B cell (primary cell): ENCODE measurements around the gene ADAMTS16. TPM values are rescaled to one million over a fixed set of nuclear protein-coding genes. Genes with fewer than 3 reads are reported as not detected.

Source experiments
- ATAC-seq: fragments of 200-7000 bp; cut with Tn5 transposase; one replicate; pipeline ENCODE4 v1.10.0; 2021; ENCODE audit warnings: low read depth, mild to moderate bottlenecking, moderate number of reproducible peaks, moderate library complexity
- CTCF ChIA-PET: fragments of 350-600 bp; sonication (Branson Sonifier 250); formaldehyde crosslinking; loops from one replicate; lab custom pipeline; 2021; ENCODE audit warnings: antibody characterized with exemption, inconsistent platforms; lab: Charles Lee
- POLR2A ChIA-PET: fragments of 350-600 bp; sonication (Branson Sonifier 250); formaldehyde crosslinking; loops from one replicate; lab custom pipeline; 2021; ENCODE audit warnings: antibody characterized with exemption; lab: Charles Lee
- DNase-seq: peaks from one replicate; pipeline ENCODE4 v3.0.0; 2013
- H2AFZ ChIP-seq: 2 replicates; pipeline ENCODE4 v1.6.1; 2012; ENCODE audit warnings: mild to moderate bottlenecking, low read depth, low read length; ENCODE audit not compliant: insufficient read depth, poor library complexity, severe bottlenecking
- H3K27ac ChIP-seq, 2 donors: 1 replicate in 1 of 2; 2 replicates in 1 of 2; pipeline ENCODE4 v1.5.1; 2012 to 2013; ENCODE audit warnings: low read length in 2 of 2, mild to moderate bottlenecking in 2 of 2, moderate library complexity in 1 of 2
- H3K27me3 ChIP-seq, 4 experiments: fragments of 200-600 bp in 1 of 4; sonication (generic) in 1 of 4; replicated peaks in 1 of 4; 1 replicate in 2 of 4; 2 replicates in 2 of 4; pipeline versions ENCODE4 v1.6.1 to v1.7.0; 2013 to 2016; ENCODE audit warnings: low read length in 3 of 4, mild to moderate bottlenecking in 2 of 4, mixed read lengths in 1 of 4, moderate library complexity in 1 of 4; ENCODE audit not compliant: insufficient read depth in 4 of 4, control insufficient read depth in 3 of 4; ENCODE audit errors: control extremely low read depth in 1 of 4
- H3K36me3 ChIP-seq, 2 experiments: replicated peaks in 1 of 2; 1 replicate in 1 of 2; 2 replicates in 1 of 2; pipeline versions ENCODE4 v1.6.1 to v1.7.1; 2013; ENCODE audit warnings: low read length in 1 of 2; ENCODE audit not compliant: insufficient read depth in 2 of 2, control insufficient read depth in 1 of 2; ENCODE audit errors: control extremely low read depth in 1 of 2, extremely low read depth in 1 of 2
- H3K4me1 ChIP-seq, 2 donors: fragments of 200-600 bp in 1 of 2; sonication (generic) in 1 of 2; 1 replicate in 1 of 2; 2 replicates in 1 of 2; pipeline versions ENCODE4 v1.5.1 to v1.6.1; 2013 to 2017; ENCODE audit warnings: low read length in 2 of 2; ENCODE audit not compliant: control insufficient read depth in 2 of 2, insufficient read depth in 2 of 2
- H3K4me2 ChIP-seq: replicated peaks from 2 replicates; pipeline ENCODE3; 2012; ENCODE audit warnings: mild to moderate bottlenecking, low read depth, low read length; ENCODE audit not compliant: poor library complexity, severe bottlenecking
- H3K4me3 ChIP-seq, 5 experiments: fragments of 200-600 bp in 1 of 5; sonication (generic) in 1 of 5; 1 replicate in 3 of 5; 2 replicates in 2 of 5; pipeline versions ENCODE4 v1.5.1 to v1.7.0; 2011 to 2016; ENCODE audit warnings: low read length in 4 of 5, mild to moderate bottlenecking in 4 of 5, low read depth in 2 of 5, control low read depth in 1 of 5, moderate library complexity in 1 of 5; ENCODE audit not compliant: insufficient read depth in 1 of 5; ENCODE audit errors: control extremely low read depth in 1 of 5, extremely low read depth in 1 of 5
- H3K79me2 ChIP-seq: fragments of 200-600 bp; sonication (generic); one replicate; pipeline ENCODE4 v1.6.0; 2016; ENCODE audit warnings: low read length; ENCODE audit not compliant: control insufficient read depth, insufficient read depth
- H3K9ac ChIP-seq: fragments of 200-600 bp; sonication (generic); 2 replicates; pipeline ENCODE4 v1.6.1; 2017; ENCODE audit warnings: mild to moderate bottlenecking, low read length, moderate library complexity
- H3K9me3 ChIP-seq, 3 donors: one replicate each; pipeline versions ENCODE4 v1.6.1 to v1.7.1; 2013; ENCODE audit warnings: low read length in 2 of 3; ENCODE audit not compliant: control insufficient read depth in 2 of 3, insufficient read depth in 1 of 3; ENCODE audit errors: control extremely low read depth in 1 of 3
- H4K20me1 ChIP-seq: 2 replicates; pipeline ENCODE4 v1.6.0; 2012; ENCODE audit warnings: mild to moderate bottlenecking, low read length; ENCODE audit not compliant: insufficient read depth, control insufficient read depth, poor library complexity, severe bottlenecking
- H3K27ac Mint-ChIP-seq: one replicate; pipeline ENCODE4 v1.8.0; 2021; ENCODE audit warnings: mixed read lengths
- H3K27me3 Mint-ChIP-seq: one replicate; pipeline ENCODE4 v1.8.0; 2021; ENCODE audit warnings: mixed read lengths
- H3K4me1 Mint-ChIP-seq: one replicate; pipeline ENCODE4 v1.8.0; 2021; ENCODE audit warnings: mixed read lengths
- H3K4me3 Mint-ChIP-seq: one replicate; pipeline ENCODE4 v1.8.0; 2021; ENCODE audit warnings: mixed read lengths
- H3K9me3 Mint-ChIP-seq: one replicate; pipeline ENCODE4 v1.8.0; 2022; ENCODE audit warnings: mixed read lengths; ENCODE audit not compliant: insufficient read depth
- CTCF ChIP-seq: fragments of 200-600 bp; IDR thresholded peaks from one replicate; pipeline ENCODE4 v1.8.0; 2022; ENCODE audit warnings: antibody characterized with exemption, mild to moderate bottlenecking
- EZH2 ChIP-seq: IDR thresholded peaks from 2 replicates; pipeline ENCODE4 v1.6.1; 2012; ENCODE audit warnings: borderline replicate concordance, low read depth, mild to moderate bottlenecking, moderate library complexity, low read length; ENCODE audit not compliant: insufficient read depth, poor library complexity, severe bottlenecking
- WGBS: methylation state at CpG from one replicate; pipeline ENCODE4 v1.1.5; 2013; ENCODE audit warnings: missing lambda C conversion rate; ENCODE audit not compliant: insufficient coverage; 5-methylcytosine and 5-hydroxymethylcytosine counted together
- intact Hi-C: fragments of 100-400 bp; cut with micrococcal nuclease; formaldehyde crosslinking; loops from one replicate; pipeline ENCODE4 v1.10.0; 2022
- polyA plus RNA-seq: library from polyadenylated mRNA; depleted of rRNA; stranded (reverse); fragments of >200 nt; gene quantifications from 2 replicates; pipeline ENCODE4 v1.2.3, GENCODE V29; 2012
- total RNA-seq, 2 donors: library from RNA; stranded (reverse); fragments of 120-200 nt in 1 of 2; gene quantifications; 1 replicate in 1 of 2; 2 replicates in 1 of 2; pipeline versions ENCODE4 v1.2.3 to v1.2.4, GENCODE V29; 2013 to 2022

Gene ADAMTS16
- total and polyA plus RNA-seq, 2 donors (not counting 1 experiment from before 2014, with no cell fraction given): not detected

- intact Hi-C loops: no loop called here
- WGBS: 91% methylated on average over 7 of the region's 9 CpGs
- ATAC-seq: no peak
Observed at GRCh38 chr5:5165541-5166002, 25.4 kb downstream of the ADAMTS16 start.

GRCh38 chr5:5169466-5169865, 29.3 kb downstream of the ADAMTS16 start:
- DNase-seq (no peak), ATAC-seq (no peak)
- H3K27me3 Mint-ChIP-seq: no peaks in the 10 kb centered on the region
- H3K9me3 Mint-ChIP-seq: no peaks in the 10 kb centered on the region
- intact Hi-C loops: no loop called here
- Histone ChIP-seq H3K4me2 (no peak overlapping the region), H3K79me2 (no peaks in the 10 kb centered on the region), H3K4me3 (no peak overlapping the region), H3K9me3 (no peaks in the 10 kb centered on the region), H2AFZ (no peak overlapping the region), H3K27me3 (no peaks in the 10 kb centered on the region), H3K27ac (no peak overlapping the region), H3K4me1 (no peaks in the 10 kb centered on the region), H3K9ac (no peak overlapping the region), H4K20me1 (no peaks in the 10 kb centered on the region), H3K36me3 (no peaks in the 10 kb centered on the region)
- 96% methylated on average over 6 of the region's 8 CpGs for WGBS
- H3K4me3 Mint-ChIP-seq: no peak overlapping the region
- TF ChIP-seq CTCF (no peak), EZH2 (no peak)
- CTCF ChIA-PET: no interaction called here
- POLR2A ChIA-PET: no interaction called here
- H3K4me1 Mint-ChIP-seq: no peaks in the 10 kb centered on the region
- H3K27ac Mint-ChIP-seq: no peak overlapping the region

More at GRCh38 chr5:5165541-5166002, 25.4 kb downstream of the ADAMTS16 start:
- no peak overlapping the region for H3K4me3 ChIP-seq
- no peak overlapping the region for H3K9ac ChIP-seq
- no peak for TF ChIP-seq CTCF
- TF ChIP-seq EZH2: no peak
- no peaks in the 10 kb centered on the region for H3K27me3 ChIP-seq
- H4K20me1 ChIP-seq: no peaks in the 10 kb centered on the region
- no peaks in the 10 kb centered on the region for H3K79me2 ChIP-seq
- ChIA-PET CTCF (no interaction called here), POLR2A (no interaction called here)
- Mint-ChIP-seq H3K4me3 (no peak overlapping the region), H3K4me1 (no peaks in the 10 kb centered on the region), H3K27me3 (no peaks in the 10 kb centered on the region), H3K9me3 (no peaks in the 10 kb centered on the region), H3K27ac (no peak overlapping the region)
- no peaks in the 10 kb centered on the region for H3K36me3 ChIP-seq
- no peaks in the 10 kb centered on the region for H3K4me1 ChIP-seq
- DNase-seq: no peak
- no peak overlapping the region for H2AFZ ChIP-seq
- no peak overlapping the region for H3K4me2 ChIP-seq
- no peaks in the 10 kb centered on the region for H3K9me3 ChIP-seq
- no peak overlapping the region for H3K27ac ChIP-seq
